ENCODE results near the gene SCN2B. TPM values are rescaled to one million over a fixed set of nuclear protein-coding genes. Genes with fewer than 3 reads are reported as not detected.

Gene SCN2B
- total RNA-seq, 1 donor from 2014 or later: 24.9 TPM

- H3K9me3 ChIP-seq (replicated peaks): no peaks in the 10 kb centered on the region
- H3K27ac ChIP-seq (replicated peaks): peak overlapping the region; percentile 71
Observed at GRCh38 chr11:118151431-118151830, 25.0 kb downstream of the SCN2B start.

GRCh38 chr11:118149493-118149892 lies 26.9 kb downstream of the SCN2B start:
- no peak for DNase-seq

More at GRCh38 chr11:118151431-118151830, 25.0 kb downstream of the SCN2B start:
- H3K36me3 ChIP-seq: no peaks in the 10 kb centered on the region
- intact Hi-C loops (cut with micrococcal nuclease): no loop called here
- no peak for DNase-seq
- H3K4me3 ChIP-seq: peak overlapping the region; percentile 75
- no peak for TF ChIP-seq CTCF (IDR thresholded peaks at IDR 0.05; ENCODE audit: borderline replicate concordance)
- H3K27me3 ChIP-seq (ENCODE audit: low read depth): peaks cover 53% of the 10 kb centered on the region
- peaks cover 39% of the 10 kb centered on the region for H3K4me1 ChIP-seq

GRCh38 chr11:118148856-118149255 lies 27.6 kb downstream of the SCN2B start:
- peak overlapping the region; percentile 71 for H3K27ac ChIP-seq (replicated peaks)
- intact Hi-C loops (cut with micrococcal nuclease): no loop called here
- no peaks in the 10 kb centered on the region for H3K9me3 ChIP-seq (replicated peaks)
- H3K27me3 ChIP-seq (ENCODE audit: low read depth): peaks cover 33% of the 10 kb centered on the region
- no peaks in the 10 kb centered on the region for H3K36me3 ChIP-seq
- peak overlapping the region; percentile 75 for H3K4me3 ChIP-seq
- no peak for DNase-seq
- peaks cover 52% of the 10 kb centered on the region for H3K4me1 ChIP-seq
- TF ChIP-seq CTCF (IDR thresholded peaks at IDR 0.05; ENCODE audit: borderline replicate concordance): no peak

More at GRCh38 chr11:118149493-118149892, 26.9 kb downstream of the SCN2B start:
- peak overlapping the region; percentile 75 for H3K4me3 ChIP-seq
- H3K9me3 ChIP-seq (replicated peaks): no peaks in the 10 kb centered on the region
- TF ChIP-seq CTCF (IDR thresholded peaks at IDR 0.05; ENCODE audit: borderline replicate concordance): no peak
- no peaks in the 10 kb centered on the region for H3K36me3 ChIP-seq
- H3K27ac ChIP-seq (replicated peaks): peak overlapping the region; percentile 71
- H3K4me1 ChIP-seq: peaks cover 46% of the 10 kb centered on the region
- intact Hi-C loops (cut with micrococcal nuclease): no loop called here
- H3K27me3 ChIP-seq (ENCODE audit: low read depth): peaks cover 35% of the 10 kb centered on the region

GRCh38 chr11:118148240-118148639 lies 28.2 kb downstream of the SCN2B start:
- Histone ChIP-seq H3K4me3 (peak overlapping the region; percentile 75), H3K36me3 (no peaks in the 10 kb centered on the region), H3K4me1 (peaks cover 55% of the 10 kb centered on the region), H3K27ac (replicated peaks) (peak overlapping the region; percentile 71), H3K9me3 (replicated peaks) (no peaks in the 10 kb centered on the region), H3K27me3 (ENCODE audit: low read depth) (peaks cover 27% of the 10 kb centered on the region)
- no peak for TF ChIP-seq CTCF (IDR thresholded peaks at IDR 0.05; ENCODE audit: borderline replicate concordance)
- intact Hi-C loops (cut with micrococcal nuclease): no loop called here
- no peak for DNase-seq

GRCh38 chr11:118147502-118147901 lies 28.9 kb downstream of the SCN2B start:
- no peaks in the 10 kb centered on the region for H3K36me3 ChIP-seq
- DNase-seq: no peak
- peaks cover 48% of the 10 kb centered on the region for H3K4me1 ChIP-seq
- no peak for TF ChIP-seq CTCF (IDR thresholded peaks at IDR 0.05; ENCODE audit: borderline replicate concordance)
- peak overlapping the region; percentile 71 for H3K27ac ChIP-seq (replicated peaks)
- H3K4me3 ChIP-seq: peak overlapping the region; percentile 75
- no peaks in the 10 kb centered on the region for H3K9me3 ChIP-seq (replicated peaks)
- peaks cover 20% of the 10 kb centered on the region for H3K27me3 ChIP-seq (ENCODE audit: low read depth)
- intact Hi-C loops (cut with micrococcal nuclease): no loop called here
